Activated naive CD4-positive, alpha-beta T cell treated with anti-CD3 and anti-CD28 coated beads, Interleukin-2, amount 50 U/mL, for 72 hours (primary cell): ENCODE measurements around the gene COMMD7. TPM values are rescaled to one million over a fixed set of nuclear protein-coding genes. Genes with fewer than 3 reads are reported as not detected.
"Not testable (repeated sequence)": the region's sequence is repeated elsewhere in the genome, so short reads cannot be mapped to it uniquely, and the experiment has no call there.

Source experiments
- ATAC-seq, 2 donors: fragments of 150-1000 bp; cut with Tn5 transposase; 2 replicates each; pipeline ENCODE4 v1.10.0; 2021; ENCODE audit warnings: mild to moderate bottlenecking in 2 of 2, moderate library complexity in 2 of 2
- DNase-seq, 2 donors: peaks; one replicate each; pipeline ENCODE4 v3.0.0; 2021 to 2022; ENCODE audit warnings: low spot score in 2 of 2
- H3K27ac Mint-ChIP-seq, 2 donors: one replicate each; pipeline ENCODE4 v1.8.0; 2022; ENCODE audit warnings: mild to moderate bottlenecking in 2 of 2, mixed read lengths in 2 of 2
- H3K36me3 Mint-ChIP-seq, 2 donors: one replicate each; pipeline ENCODE4 v1.8.0; 2022; ENCODE audit warnings: mixed read lengths in 2 of 2
- H3K9me3 Mint-ChIP-seq, 2 donors: one replicate each; pipeline ENCODE4 v1.8.0; 2022; ENCODE audit warnings: mixed read lengths in 2 of 2
- total RNA-seq, 2 donors: library from RNA; stranded (reverse); gene quantifications; one replicate each; pipeline ENCODE4 v1.2.3, GENCODE V29; 2022

COMMD7 gene
- total RNA-seq, 2 donors from 2014 or later = 20.9 to 35.4 TPM

GRCh38 chr20:32702706-32703425 lies 40.4 kb downstream of the COMMD7 start:
- H3K27ac Mint-ChIP-seq = peak overlapping the region; percentile 16 to 69
- ATAC-seq (no peak), DNase-seq (no peak)
- peaks cover 4 to 8% of the 10 kb centered on the region in 2 donors for H3K36me3 Mint-ChIP-seq
- H3K9me3 Mint-ChIP-seq = no peaks in the 10 kb centered on the region

- H3K9me3 Mint-ChIP-seq = no peaks in the 10 kb centered on the region
- peaks cover 0 to 2% of the 10 kb centered on the region in 2 donors for H3K36me3 Mint-ChIP-seq
- no peak for DNase-seq
- ATAC-seq = no peak
- peak overlapping the region in 1 of 2 donors; percentile 13 for H3K27ac Mint-ChIP-seq
Observed at GRCh38 chr20:32697608-32698007, 45.7 kb downstream of the COMMD7 start.

- no peak for ATAC-seq
- Mint-ChIP-seq H3K27ac (no peak overlapping the region), H3K36me3 (no peaks in the 10 kb centered on the region), H3K9me3 (no peaks in the 10 kb centered on the region)
- DNase-seq = no peak
Observed at GRCh38 chr20:32695089-32695488, 48.2 kb downstream of the COMMD7 start.

- DNase-seq, H3K9me3 Mint-ChIP-seq, ATAC-seq, H3K27ac Mint-ChIP-seq, H3K36me3 Mint-ChIP-seq: not testable (repeated sequence)
Observed at GRCh38 chr20:32688966-32689365, 54.3 kb downstream of the COMMD7 start.

GRCh38 chr20:32687180-32687532 lies 56.1 kb downstream of the COMMD7 start:
- Mint-ChIP-seq H3K36me3 (no peaks in the 10 kb centered on the region), H3K9me3 (no peaks in the 10 kb centered on the region)

GRCh38 chr20:32686530-32687179 lies 56.6 kb downstream of the COMMD7 start:
- Mint-ChIP-seq H3K9me3 (no peaks in the 10 kb centered on the region), H3K27ac (no peak overlapping the region), H3K36me3 (no peaks in the 10 kb centered on the region)
- ATAC-seq = no peak
- DNase-seq = no peak

More at GRCh38 chr20:32687180-32687532, 56.1 kb downstream of the COMMD7 start:
- H3K27ac Mint-ChIP-seq = no peak overlapping the region
- DNase-seq = no peak
- no peak for ATAC-seq

- no peaks in the 10 kb centered on the region for H3K9me3 Mint-ChIP-seq
- no peak for DNase-seq
- no peak overlapping the region for H3K27ac Mint-ChIP-seq
- no peak for ATAC-seq
- H3K36me3 Mint-ChIP-seq = no peaks in the 10 kb centered on the region
Observed at GRCh38 chr20:32685541-32686529, 57.4 kb downstream of the COMMD7 start.

- H3K9me3 Mint-ChIP-seq = no peaks in the 10 kb centered on the region
- no peaks in the 10 kb centered on the region for H3K36me3 Mint-ChIP-seq
- no peak for DNase-seq
- H3K27ac Mint-ChIP-seq = no peak overlapping the region
- no peak for ATAC-seq
Observed at GRCh38 chr20:32682508-32682987, 60.7 kb downstream of the COMMD7 start.

GRCh38 chr20:32681175-32682084 lies 61.8 kb downstream of the COMMD7 start:
- Mint-ChIP-seq H3K36me3 (no peaks in the 10 kb centered on the region), H3K9me3 (no peaks in the 10 kb centered on the region), H3K27ac (no peak overlapping the region)
- DNase-seq = no peak
- ATAC-seq = peak; percentile 32 to 76

GRCh38 chr20:32680544-32681174 lies 62.6 kb downstream of the COMMD7 start:
- Mint-ChIP-seq H3K9me3 (no peaks in the 10 kb centered on the region), H3K27ac (no peak overlapping the region), H3K36me3 (no peaks in the 10 kb centered on the region)
- no peak for ATAC-seq
- DNase-seq = no peak

- no peak for ATAC-seq
- no peak overlapping the region for H3K27ac Mint-ChIP-seq
- no peaks in the 10 kb centered on the region for H3K9me3 Mint-ChIP-seq
- no peak for DNase-seq
- H3K36me3 Mint-ChIP-seq = no peaks in the 10 kb centered on the region
Observed at GRCh38 chr20:32678948-32679347, 64.3 kb downstream of the COMMD7 start.

GRCh38 chr20:32675223-32675975 lies 67.9 kb downstream of the COMMD7 start:
- no peak for DNase-seq
- Mint-ChIP-seq H3K36me3 (no peaks in the 10 kb centered on the region), H3K27ac (no peak overlapping the region), H3K9me3 (no peaks in the 10 kb centered on the region)
- no peak for ATAC-seq

GRCh38 chr20:32674362-32674789 lies 68.9 kb downstream of the COMMD7 start:
- Mint-ChIP-seq H3K9me3 (no peaks in the 10 kb centered on the region), H3K27ac (no peak overlapping the region), H3K36me3 (no peaks in the 10 kb centered on the region)
- ATAC-seq = peak; percentile 48 to 71
- peak in 1 of 2 donors; percentile 77 for DNase-seq

- H3K9me3 Mint-ChIP-seq = no peaks in the 10 kb centered on the region
- DNase-seq = peak; percentile 42 to 63
- ATAC-seq = peak; percentile 63 to 85
- peak overlapping the region; percentile 44 to 61 for H3K27ac Mint-ChIP-seq
- H3K36me3 Mint-ChIP-seq = no peaks in the 10 kb centered on the region
Observed at GRCh38 chr20:32672982-32673851, 70.0 kb downstream of the COMMD7 start.
